Head of caudate nucleus (tissue), 42 donors: ENCODE results near the gene UIMC1.

Source experiments
- DNase-seq, 42 donors: peaks; one replicate each; pipeline versions ENCODE4 v3.0.0 to v3.0.0-alpha.2; 2020 to 2021; ENCODE audit warnings: mixed read lengths in 7 of 42
- intact Hi-C: fragments of 100-400 bp; cut with DNase I; formaldehyde crosslinking; loops from one replicate; pipeline ENCODE4 v1.15.0; 2022

Gene UIMC1

DNA sequence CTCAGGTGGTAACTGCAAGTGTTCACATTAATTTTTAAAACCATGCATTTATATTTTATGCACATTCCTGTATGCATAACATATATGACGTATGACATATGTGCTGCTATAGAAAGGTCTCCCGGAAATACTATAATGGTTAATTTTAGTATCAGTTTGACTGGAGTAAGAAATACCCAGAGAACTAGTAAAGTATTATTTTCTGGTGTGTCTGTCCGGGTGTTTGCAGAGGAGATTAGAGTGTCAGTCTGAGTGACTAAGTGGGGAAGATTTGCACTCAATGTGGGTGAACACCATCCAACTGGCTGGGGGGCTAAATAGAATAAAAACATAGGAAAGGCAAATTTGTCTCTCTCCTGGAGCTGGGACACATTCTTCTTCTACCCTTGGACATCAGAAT, 26.9 kb downstream of the UIMC1 start:
- intact Hi-C loops: no loop called here
- no peak for DNase-seq

- intact Hi-C loops: no loop called here
- DNase-seq: no peak
These were observed 40.9 kb downstream of the UIMC1 start for GRCh38 chr5:176965633-176966032.

GRCh38 chr5:176959051-176959450, 47.5 kb downstream of the UIMC1 start:
- intact Hi-C loops: loop anchor here (10.0 kb wide), 1 partner anchor 304 kb away; no protein-coding TSS in a partner anchor
- DNase-seq: no peak

- DNase-seq: no peak
- intact Hi-C loops: loop anchor here (10.0 kb wide), 1 partner anchor 302 kb away; no protein-coding TSS in a partner anchor
These were observed 49.8 kb downstream of the UIMC1 start for GRCh38 chr5:176956756-176957155.

- intact Hi-C loops: loop anchor here (10.0 kb wide), 1 partner anchor 301 kb away; no protein-coding TSS in a partner anchor
- DNase-seq: no peak
These were observed 50.7 kb downstream of the UIMC1 start for GRCh38 chr5:176955895-176956294.

GRCh38 chr5:176954050-176954449, 52.5 kb downstream of the UIMC1 start:
- intact Hi-C loops: loop anchor here (10.0 kb wide), 1 partner anchor 299 kb away; no protein-coding TSS in a partner anchor

GRCh38 chr5:176952531-176953193, 53.9 kb downstream of the UIMC1 start:
- DNase-seq: no peak
- intact Hi-C loops: loop anchor here (10.0 kb wide), 1 partner anchor 298 kb away; no protein-coding TSS in a partner anchor

More at GRCh38 chr5:176954050-176954449, 52.5 kb downstream of the UIMC1 start:
- DNase-seq: no peak

- no peak for DNase-seq
- intact Hi-C loops: no loop called here
These were observed 58.1 kb downstream of the UIMC1 start for GRCh38 chr5:176948458-176948857.

DNA sequence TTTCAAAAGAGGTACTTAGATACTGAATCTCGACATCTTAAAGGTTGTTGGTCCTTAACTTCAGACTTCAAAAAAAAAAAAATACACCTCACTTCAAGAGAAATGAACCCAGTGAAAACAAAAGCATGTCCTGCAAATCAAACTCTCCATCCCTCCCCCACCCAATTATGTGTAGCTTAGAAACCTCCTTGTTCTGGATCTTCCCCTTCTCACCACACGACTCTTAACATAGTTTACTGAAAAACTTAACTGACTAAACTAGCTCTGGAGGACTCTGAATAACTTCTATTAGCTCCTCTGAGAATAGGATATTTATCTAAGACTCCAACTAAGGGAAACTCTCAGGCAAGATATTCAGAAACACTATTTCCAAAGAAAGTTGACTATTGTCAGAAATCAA, 58.7 kb downstream of the UIMC1 start:
- intact Hi-C loops: no loop called here
- DNase-seq: no peak

- intact Hi-C loops: no loop called here
- DNase-seq: no peak
These were observed 62.3 kb downstream of the UIMC1 start for GRCh38 chr5:176944268-176944667.

DNA sequence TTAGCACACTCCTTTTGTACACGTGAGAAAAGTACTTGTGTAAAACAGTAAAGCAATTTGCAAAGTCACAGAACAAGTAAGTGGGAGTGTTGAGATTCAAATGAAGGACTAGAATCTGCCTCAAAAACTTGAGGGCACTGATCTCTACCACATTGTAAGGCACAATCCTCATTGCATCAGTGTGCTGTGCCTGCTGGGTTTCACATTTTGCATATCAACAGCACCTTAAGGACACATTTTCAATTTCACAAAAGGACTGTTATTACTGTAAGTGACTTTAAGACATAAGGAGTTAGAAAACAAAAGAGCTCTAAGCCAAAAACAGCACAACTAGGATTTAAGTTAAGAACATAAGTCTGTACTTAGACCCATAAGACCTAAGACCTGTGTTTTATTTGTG, 62.8 kb downstream of the UIMC1 start:
- intact Hi-C loops: no loop called here
- no peak for DNase-seq

DNA sequence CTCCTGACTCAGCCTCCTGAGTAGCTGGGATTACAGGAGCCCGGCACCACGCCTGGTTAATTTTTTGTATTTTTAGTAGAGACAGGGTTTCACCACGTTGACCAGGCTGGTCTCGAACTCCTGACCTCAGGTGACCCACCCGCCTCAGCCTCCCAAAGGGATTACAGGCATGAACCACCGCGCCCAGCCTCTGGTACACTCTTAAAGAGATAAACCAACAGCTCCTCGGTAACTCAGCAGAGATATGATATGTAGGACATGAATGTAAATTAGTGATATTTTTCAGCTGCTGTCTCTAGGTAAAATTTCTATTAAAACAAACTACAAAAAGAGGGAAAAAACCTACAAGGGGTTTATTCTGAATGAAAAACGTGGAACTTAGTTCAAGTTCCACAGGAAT, 64.6 kb downstream of the UIMC1 start:
- no peak for DNase-seq
- intact Hi-C loops: no loop called here

DNA sequence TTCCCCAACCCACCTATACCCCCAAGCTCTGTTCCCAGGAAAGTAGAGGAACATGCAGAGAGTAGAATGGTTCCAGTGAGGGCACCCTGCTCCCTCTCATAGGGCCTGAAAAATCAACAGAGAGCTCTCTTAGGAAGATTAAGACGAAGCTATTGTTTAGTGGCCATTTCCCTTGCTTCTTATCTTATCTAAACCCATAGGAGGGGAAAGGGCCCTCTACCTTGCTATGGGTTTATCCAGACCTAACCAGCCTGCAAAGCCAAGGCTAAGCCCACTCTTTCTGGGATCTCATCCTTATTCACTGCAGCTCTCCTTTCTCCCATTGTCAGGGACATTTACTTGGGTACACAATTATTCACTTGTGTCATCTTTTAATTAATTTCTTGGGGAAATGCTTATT, 68.1 kb downstream of the UIMC1 start:
- no peak for DNase-seq
- intact Hi-C loops: no loop called here

- intact Hi-C loops: no loop called here
- no peak for DNase-seq
These were observed 71.6 kb downstream of the UIMC1 start for GRCh38 chr5:176935017-176935416.

- no peak for DNase-seq
- intact Hi-C loops: no loop called here
These were observed 72.2 kb downstream of the UIMC1 start for GRCh38 chr5:176934309-176934930.

DNA sequence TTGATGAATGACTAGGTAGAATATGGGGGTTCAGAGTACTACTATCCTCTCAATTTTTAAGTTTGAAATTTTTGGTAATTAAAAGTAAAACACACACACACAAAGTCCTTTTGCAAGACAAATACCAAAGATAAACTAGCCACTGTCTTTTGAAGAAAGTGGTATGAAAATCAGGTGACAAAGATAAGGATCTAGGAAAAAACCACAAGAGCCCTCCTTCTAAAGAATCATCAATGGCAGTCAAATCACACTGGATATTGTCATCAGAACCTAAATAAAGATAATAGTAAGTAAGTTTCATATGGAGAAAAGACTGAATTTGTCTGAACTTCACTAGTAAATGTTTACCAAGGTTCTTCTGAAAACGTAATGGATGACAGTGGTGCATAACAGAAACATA, 76.9 kb downstream of the UIMC1 start:
- no peak for DNase-seq
- intact Hi-C loops: no loop called here

GRCh38 chr5:176927562-176927961, 79.0 kb downstream of the UIMC1 start:
- intact Hi-C loops: no loop called here
- no peak for DNase-seq

DNA sequence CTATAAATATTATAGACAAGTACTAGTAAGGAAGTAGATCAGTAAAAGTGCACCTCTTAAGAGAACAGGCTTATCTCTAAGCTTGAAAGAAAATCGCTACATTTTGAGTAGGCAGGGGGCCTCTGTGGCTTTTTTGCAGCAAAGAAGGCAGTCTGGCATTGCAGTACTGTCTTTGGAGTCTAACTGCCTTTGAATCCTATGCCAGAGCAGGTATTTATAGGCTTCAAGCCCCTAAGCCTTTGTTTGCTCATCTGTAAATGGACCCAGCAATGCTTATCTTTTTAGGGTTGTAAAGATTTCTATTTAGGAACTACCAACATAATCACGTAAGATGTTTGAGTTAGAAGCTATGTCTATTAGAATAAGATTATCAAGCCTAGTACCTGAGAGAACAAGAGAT, 83.8 kb downstream of the UIMC1 start:
- intact Hi-C loops: no loop called here
- no peak for DNase-seq

DNA sequence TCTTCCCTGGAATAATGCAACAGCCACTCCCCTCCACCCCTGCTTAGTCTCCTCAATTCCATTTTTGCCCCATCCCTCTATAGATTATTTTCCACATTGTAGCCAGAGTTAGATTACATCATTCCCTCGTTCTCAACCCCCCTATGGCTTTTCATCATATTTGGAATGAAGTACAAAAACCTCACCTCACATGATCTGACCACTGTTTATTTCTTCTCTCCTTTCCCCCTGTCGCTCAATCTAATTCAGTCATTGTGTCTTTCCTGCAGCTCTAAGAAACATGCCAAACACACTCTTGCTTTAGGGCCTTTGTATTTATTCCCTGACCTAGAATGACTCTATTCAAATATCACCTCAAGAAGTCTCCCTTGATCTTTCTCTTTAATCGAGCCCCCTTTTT, 84.9 kb downstream of the UIMC1 start:
- intact Hi-C loops: no loop called here
- DNase-seq: no peak

DNA sequence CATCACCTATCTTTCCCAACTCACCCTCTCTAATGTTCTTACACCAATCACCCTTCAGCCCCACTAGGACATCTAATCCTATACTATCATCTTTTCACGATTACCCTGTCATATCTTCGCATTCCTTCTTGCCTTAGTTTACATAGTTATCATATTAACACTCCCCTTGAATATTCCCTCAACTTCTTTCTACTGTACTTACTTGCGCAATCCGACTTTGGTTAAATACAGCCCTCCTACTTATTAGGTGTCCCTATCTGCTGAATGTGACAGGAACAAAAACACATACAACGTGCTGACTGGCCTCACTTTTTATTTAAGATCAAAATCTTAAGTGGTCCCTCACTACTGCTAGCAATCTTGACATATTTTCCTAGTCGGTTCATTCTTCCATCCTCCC, 88.0 kb downstream of the UIMC1 start:
- no peak for DNase-seq
- intact Hi-C loops: no loop called here

GRCh38 chr5:176916337-176916736, 90.2 kb downstream of the UIMC1 start:
- intact Hi-C loops: no loop called here
- no peak for DNase-seq
